ENCODE results near the gene CFAP58. TPM values are rescaled to one million over a fixed set of nuclear protein-coding genes. Genes with fewer than 3 reads are reported as not detected.

The CFAP58 gene
- total and polyA plus RNA-seq, 2 donors (not counting 1 experiment from before 2014, with no cell fraction given), result not detected

DNA sequence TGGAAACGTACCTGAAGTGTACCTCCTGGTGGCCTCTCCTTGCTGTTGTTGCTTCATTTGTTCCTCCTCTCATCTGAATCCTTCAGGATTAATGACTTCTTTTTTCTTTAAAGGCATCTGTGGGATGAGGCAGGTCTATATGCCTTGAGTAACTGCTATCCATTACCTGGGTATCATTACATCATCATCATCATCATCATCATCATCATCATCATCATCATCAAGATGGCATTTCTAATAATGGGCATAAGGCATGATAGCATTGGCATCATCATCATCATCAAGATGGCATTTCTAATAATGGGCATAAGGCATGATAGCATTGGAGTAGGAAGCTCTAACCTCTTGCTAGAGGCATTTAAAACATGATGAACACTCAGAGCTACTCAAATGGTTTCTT, 59.9 kb downstream of the CFAP58 start:
- no peak overlapping the region for H3K9ac ChIP-seq (ENCODE audit: low read length)
- H3K4me1 ChIP-seq (ENCODE audit: control insufficient read depth in 2 of 2, insufficient read depth in 2 of 2, low read length in 2 of 2), result no peaks in the 10 kb centered on the region
- H3K36me3 ChIP-seq (replicated peaks in 1 of 2; ENCODE audit: control extremely low read depth in 1 of 2, control insufficient read depth in 1 of 2, extremely low read depth in 1 of 2, insufficient read depth in 2 of 2, low read length in 1 of 2), result no peaks in the 10 kb centered on the region
- Mint-ChIP-seq H3K4me3 (no peak overlapping the region), H3K27ac (no peak overlapping the region), H3K9me3 (ENCODE audit: insufficient read depth) (peaks cover 1% of the 10 kb centered on the region), H3K4me1 (no peaks in the 10 kb centered on the region), H3K27me3 (peaks cover 26% of the 10 kb centered on the region)
- H3K27ac ChIP-seq (ENCODE audit: low read length in 2 of 2), result no peak overlapping the region
- no CpG with 5 or more reads among the region's 1 CpG for WGBS (ENCODE audit: insufficient coverage)
- H4K20me1 ChIP-seq (ENCODE audit: control insufficient read depth, insufficient read depth, low read length, poor library complexity, severe bottlenecking), result no peaks in the 10 kb centered on the region
- POLR2A ChIA-PET, result no interaction called here
- H3K27me3 ChIP-seq (replicated peaks in 1 of 4; ENCODE audit: control extremely low read depth in 1 of 4, control insufficient read depth in 3 of 4, insufficient read depth in 4 of 4, low read length in 3 of 4), result no peaks in the 10 kb centered on the region
- no peaks in the 10 kb centered on the region for H3K79me2 ChIP-seq (ENCODE audit: control insufficient read depth, insufficient read depth, low read length)
- no peak for ATAC-seq (ENCODE audit: low read depth)
- intact Hi-C loops (cut with micrococcal nuclease), result no loop called here
- CTCF ChIA-PET, result no interaction called here
- H2AFZ ChIP-seq (ENCODE audit: insufficient read depth, low read depth, low read length, poor library complexity, severe bottlenecking), result no peak overlapping the region
- H3K4me3 ChIP-seq (ENCODE audit: control extremely low read depth in 1 of 5, extremely low read depth in 1 of 5, insufficient read depth in 1 of 5, low read depth in 2 of 5, low read length in 4 of 5), result no peak overlapping the region
- H3K9me3 ChIP-seq (ENCODE audit: control extremely low read depth in 1 of 3, control insufficient read depth in 2 of 3, insufficient read depth in 1 of 3, low read length in 2 of 3), result no peaks in the 10 kb centered on the region
- TF ChIP-seq EZH2 (IDR thresholded peaks at IDR 0.05; ENCODE audit: borderline replicate concordance, insufficient read depth, low read depth, low read length, poor library complexity, severe bottlenecking) (no peak), CTCF (IDR thresholded peaks at IDR 0.05) (no peak)
- no peak for DNase-seq
- no peak overlapping the region for H3K4me2 ChIP-seq (replicated peaks; ENCODE audit: low read depth, low read length, poor library complexity, severe bottlenecking)

GRCh38 chr10:104415526-104416165, 62.0 kb downstream of the CFAP58 start:
- no peak overlapping the region for H3K27ac ChIP-seq (ENCODE audit: low read length in 2 of 2)
- H3K4me3 Mint-ChIP-seq, result no peak overlapping the region
- 91% methylated on average over 7 of the region's 7 CpGs for WGBS (ENCODE audit: insufficient coverage)
- DNase-seq, result no peak
- H3K4me1 Mint-ChIP-seq, result no peaks in the 10 kb centered on the region
- CTCF ChIA-PET, result no interaction called here
- intact Hi-C loops (cut with micrococcal nuclease), result no loop called here
- no peak for ATAC-seq (ENCODE audit: low read depth)
- H2AFZ ChIP-seq (ENCODE audit: insufficient read depth, low read depth, low read length, poor library complexity, severe bottlenecking), result no peak overlapping the region
- no peak overlapping the region for H3K4me2 ChIP-seq (replicated peaks; ENCODE audit: low read depth, low read length, poor library complexity, severe bottlenecking)
- no peaks in the 10 kb centered on the region for H3K79me2 ChIP-seq (ENCODE audit: control insufficient read depth, insufficient read depth, low read length)
- H3K9me3 Mint-ChIP-seq (ENCODE audit: insufficient read depth), result peaks cover 1% of the 10 kb centered on the region
- no peak overlapping the region for H3K4me3 ChIP-seq (ENCODE audit: control extremely low read depth in 1 of 5, extremely low read depth in 1 of 5, insufficient read depth in 1 of 5, low read depth in 2 of 5, low read length in 4 of 5)
- H3K27me3 Mint-ChIP-seq, result peaks cover 17% of the 10 kb centered on the region
- H3K27ac Mint-ChIP-seq, result no peak overlapping the region
- POLR2A ChIA-PET, result no interaction called here
- no peak overlapping the region for H3K9ac ChIP-seq (ENCODE audit: low read length)
- no peaks in the 10 kb centered on the region for H3K4me1 ChIP-seq (ENCODE audit: control insufficient read depth in 2 of 2, insufficient read depth in 2 of 2, low read length in 2 of 2)
- H3K36me3 ChIP-seq (replicated peaks in 1 of 2; ENCODE audit: control extremely low read depth in 1 of 2, control insufficient read depth in 1 of 2, extremely low read depth in 1 of 2, insufficient read depth in 2 of 2, low read length in 1 of 2), result no peaks in the 10 kb centered on the region
- no peaks in the 10 kb centered on the region for H3K9me3 ChIP-seq (ENCODE audit: control extremely low read depth in 1 of 3, control insufficient read depth in 2 of 3, insufficient read depth in 1 of 3, low read length in 2 of 3)
- no peaks in the 10 kb centered on the region for H4K20me1 ChIP-seq (ENCODE audit: control insufficient read depth, insufficient read depth, low read length, poor library complexity, severe bottlenecking)
- H3K27me3 ChIP-seq (replicated peaks in 1 of 4; ENCODE audit: control extremely low read depth in 1 of 4, control insufficient read depth in 3 of 4, insufficient read depth in 4 of 4, low read length in 3 of 4), result no peaks in the 10 kb centered on the region
- no peak for TF ChIP-seq EZH2 (IDR thresholded peaks at IDR 0.05; ENCODE audit: borderline replicate concordance, insufficient read depth, low read depth, low read length, poor library complexity, severe bottlenecking)
- TF ChIP-seq CTCF (IDR thresholded peaks at IDR 0.05), result no peak

All from B cell (primary cell).